Measurements from ENCODE around the gene GPD1L. TPM values are rescaled to one million over a fixed set of nuclear protein-coding genes. Genes with fewer than 3 reads are reported as not detected.

GPD1L gene
- total and polyA plus RNA-seq, 2 donors from 2014 or later: 31.1 to 35.5 TPM

GRCh38 chr3:32137870-32138269 is 31.4 kb downstream of the GPD1L start:
- Histone ChIP-seq H3K27ac (ENCODE audit: low read depth in 2 of 2, low read length in 2 of 2) (no peak overlapping the region), H3K36me3 (ENCODE audit: control insufficient read depth in 2 of 3, insufficient read depth in 3 of 3, low read length in 3 of 3) (peaks cover 0 to 5% (median 5%) of the 10 kb centered on the region in 3 donors), H3K4me3 (ENCODE audit: low read length in 3 of 3) (no peak overlapping the region), H3K9ac (ENCODE audit: low read length in 3 of 3) (no peak overlapping the region), H3K4me1 (ENCODE audit: control insufficient read depth in 2 of 3, insufficient read depth in 2 of 3, low read depth in 1 of 3, low read length in 3 of 3) (no peaks in the 10 kb centered on the region), H3K27me3 (ENCODE audit: control insufficient read depth, insufficient read depth, low read length) (no peaks in the 10 kb centered on the region), H3K9me3 (ENCODE audit: control insufficient read depth in 2 of 3, insufficient read depth in 1 of 3, low read length in 3 of 3) (no peaks in the 10 kb centered on the region)
- FAIRE-seq (no peak), DNase-seq (no peak)
- intact Hi-C loops (cut with DNase I): no loop called here
- TF ChIP-seq CTCF (IDR thresholded peaks at IDR 0.05; ENCODE audit: borderline replicate concordance, extremely low read depth, insufficient read depth): no peak

GRCh38 chr3:32138545-32139104 is 32.2 kb downstream of the GPD1L start:
- peaks cover 0 to 5% (median 4%) of the 10 kb centered on the region in 3 donors for H3K36me3 ChIP-seq (ENCODE audit: control insufficient read depth in 2 of 3, insufficient read depth in 3 of 3, low read length in 3 of 3)
- H3K4me3 ChIP-seq (ENCODE audit: low read length in 3 of 3): no peak overlapping the region
- H3K9me3 ChIP-seq (ENCODE audit: control insufficient read depth in 2 of 3, insufficient read depth in 1 of 3, low read length in 3 of 3): no peaks in the 10 kb centered on the region
- FAIRE-seq (no peak), DNase-seq (no peak)
- no peak for TF ChIP-seq CTCF (IDR thresholded peaks at IDR 0.05; ENCODE audit: borderline replicate concordance, extremely low read depth, insufficient read depth)
- no peak overlapping the region for H3K9ac ChIP-seq (ENCODE audit: low read length in 3 of 3)
- no peaks in the 10 kb centered on the region for H3K4me1 ChIP-seq (ENCODE audit: control insufficient read depth in 2 of 3, insufficient read depth in 2 of 3, low read depth in 1 of 3, low read length in 3 of 3)
- no peaks in the 10 kb centered on the region for H3K27me3 ChIP-seq (ENCODE audit: control insufficient read depth, insufficient read depth, low read length)
- intact Hi-C loops (cut with DNase I): no loop called here
- no peak overlapping the region for H3K27ac ChIP-seq (ENCODE audit: low read depth in 2 of 2, low read length in 2 of 2)

DNA sequence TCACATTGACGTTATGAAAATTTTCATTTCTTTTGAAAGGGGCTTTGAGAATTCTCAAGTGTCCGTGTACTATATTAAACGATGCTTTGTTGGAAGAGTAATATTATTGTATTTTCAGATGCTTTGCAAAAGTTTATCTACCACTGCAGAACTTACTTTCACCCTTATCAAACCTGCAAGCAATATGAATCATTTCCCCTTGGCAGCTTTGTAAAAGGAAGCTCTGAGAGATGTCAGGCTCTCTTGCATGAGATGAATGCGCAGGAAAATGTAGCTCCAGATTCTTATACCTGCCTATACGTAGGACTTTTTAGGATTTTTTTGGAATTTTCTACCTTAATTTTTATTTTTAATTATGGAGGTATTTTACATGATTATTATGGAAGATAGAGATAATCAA is 34.5 kb downstream of the GPD1L start:
- Histone ChIP-seq H3K4me3 (ENCODE audit: low read length in 3 of 3) (no peak overlapping the region), H3K9me3 (ENCODE audit: control insufficient read depth in 2 of 3, insufficient read depth in 1 of 3, low read length in 3 of 3) (no peaks in the 10 kb centered on the region), H3K4me1 (ENCODE audit: control insufficient read depth in 2 of 3, insufficient read depth in 2 of 3, low read depth in 1 of 3, low read length in 3 of 3) (no peaks in the 10 kb centered on the region), H3K9ac (ENCODE audit: low read length in 3 of 3) (no peak overlapping the region), H3K36me3 (ENCODE audit: control insufficient read depth in 2 of 3, insufficient read depth in 3 of 3, low read length in 3 of 3) (peaks cover 0 to 5% (median 4%) of the 10 kb centered on the region in 3 donors), H3K27ac (ENCODE audit: low read depth in 2 of 2, low read length in 2 of 2) (no peak overlapping the region), H3K27me3 (ENCODE audit: control insufficient read depth, insufficient read depth, low read length) (no peaks in the 10 kb centered on the region)
- intact Hi-C loops (cut with DNase I): no loop called here
- no peak for DNase-seq
- no peak for FAIRE-seq
- TF ChIP-seq CTCF (IDR thresholded peaks at IDR 0.05; ENCODE audit: borderline replicate concordance, extremely low read depth, insufficient read depth): no peak

Measured in kidney (tissue), 14 donors.